ENCODE data around the gene ATP1A2.

The ATP1A2 gene

GRCh38 chr1:160158534-160158933, 43.0 kb downstream of the ATP1A2 start:
- H3K9ac ChIP-seq (ENCODE audit: low read depth in 1 of 2, low read length in 2 of 2), result no peak overlapping the region
- H3K27ac ChIP-seq (ENCODE audit: low read depth, low read length), result no peak overlapping the region
- H3K9me3 ChIP-seq (ENCODE audit: control insufficient read depth in 1 of 2, low read length in 2 of 2), result no peaks in the 10 kb centered on the region
- H3K4me3 ChIP-seq (ENCODE audit: low read depth in 1 of 2, low read length in 2 of 2), result no peak overlapping the region
- H3K27me3 ChIP-seq (ENCODE audit: control insufficient read depth in 1 of 2, insufficient read depth in 2 of 2, low read length in 2 of 2), result no peaks in the 10 kb centered on the region
- H3K36me3 ChIP-seq (ENCODE audit: control insufficient read depth in 1 of 2, insufficient read depth in 2 of 2, low read length in 2 of 2), result no peaks in the 10 kb centered on the region
- H3K4me1 ChIP-seq (ENCODE audit: control insufficient read depth in 1 of 2, insufficient read depth in 2 of 2, low read length in 2 of 2), result no peaks in the 10 kb centered on the region

GRCh38 chr1:160159846-160160245, 44.3 kb downstream of the ATP1A2 start:
- H3K9ac ChIP-seq (ENCODE audit: low read depth in 1 of 2, low read length in 2 of 2), result no peak overlapping the region
- no peak overlapping the region for H3K27ac ChIP-seq (ENCODE audit: low read depth, low read length)
- H3K4me1 ChIP-seq (ENCODE audit: control insufficient read depth in 1 of 2, insufficient read depth in 2 of 2, low read length in 2 of 2), result no peaks in the 10 kb centered on the region
- H3K27me3 ChIP-seq (ENCODE audit: control insufficient read depth in 1 of 2, insufficient read depth in 2 of 2, low read length in 2 of 2), result no peaks in the 10 kb centered on the region
- no peaks in the 10 kb centered on the region for H3K9me3 ChIP-seq (ENCODE audit: control insufficient read depth in 1 of 2, low read length in 2 of 2)
- H3K4me3 ChIP-seq (ENCODE audit: low read depth in 1 of 2, low read length in 2 of 2), result no peak overlapping the region
- no peaks in the 10 kb centered on the region for H3K36me3 ChIP-seq (ENCODE audit: control insufficient read depth in 1 of 2, insufficient read depth in 2 of 2, low read length in 2 of 2)

GRCh38 chr1:160161965-160162705, 46.6 kb downstream of the ATP1A2 start:
- Histone ChIP-seq H3K4me1 (ENCODE audit: control insufficient read depth in 1 of 2, insufficient read depth in 2 of 2, low read length in 2 of 2) (no peaks in the 10 kb centered on the region), H3K9ac (ENCODE audit: low read depth in 1 of 2, low read length in 2 of 2) (no peak overlapping the region), H3K4me3 (ENCODE audit: low read depth in 1 of 2, low read length in 2 of 2) (no peak overlapping the region), H3K27me3 (ENCODE audit: control insufficient read depth in 1 of 2, insufficient read depth in 2 of 2, low read length in 2 of 2) (peaks cover 0 to 5% of the 10 kb centered on the region in 2 donors), H3K9me3 (ENCODE audit: control insufficient read depth in 1 of 2, low read length in 2 of 2) (no peaks in the 10 kb centered on the region), H3K27ac (ENCODE audit: low read depth, low read length) (no peak overlapping the region), H3K36me3 (ENCODE audit: control insufficient read depth in 1 of 2, insufficient read depth in 2 of 2, low read length in 2 of 2) (no peaks in the 10 kb centered on the region)

GRCh38 chr1:160162931-160163330, 47.4 kb downstream of the ATP1A2 start:
- Histone ChIP-seq H3K9ac (ENCODE audit: low read depth in 1 of 2, low read length in 2 of 2) (no peak overlapping the region), H3K36me3 (ENCODE audit: control insufficient read depth in 1 of 2, insufficient read depth in 2 of 2, low read length in 2 of 2) (no peaks in the 10 kb centered on the region), H3K4me3 (ENCODE audit: low read depth in 1 of 2, low read length in 2 of 2) (no peak overlapping the region), H3K4me1 (ENCODE audit: control insufficient read depth in 1 of 2, insufficient read depth in 2 of 2, low read length in 2 of 2) (no peaks in the 10 kb centered on the region), H3K27me3 (ENCODE audit: control insufficient read depth in 1 of 2, insufficient read depth in 2 of 2, low read length in 2 of 2) (peaks cover 0 to 5% of the 10 kb centered on the region in 2 donors), H3K27ac (ENCODE audit: low read depth, low read length) (no peak overlapping the region), H3K9me3 (ENCODE audit: control insufficient read depth in 1 of 2, low read length in 2 of 2) (no peaks in the 10 kb centered on the region)

- Histone ChIP-seq H3K4me1 (ENCODE audit: control insufficient read depth in 1 of 2, insufficient read depth in 2 of 2, low read length in 2 of 2) (no peaks in the 10 kb centered on the region), H3K9me3 (ENCODE audit: control insufficient read depth in 1 of 2, low read length in 2 of 2) (no peaks in the 10 kb centered on the region), H3K9ac (ENCODE audit: low read depth in 1 of 2, low read length in 2 of 2) (no peak overlapping the region), H3K36me3 (ENCODE audit: control insufficient read depth in 1 of 2, insufficient read depth in 2 of 2, low read length in 2 of 2) (no peaks in the 10 kb centered on the region), H3K4me3 (ENCODE audit: low read depth in 1 of 2, low read length in 2 of 2) (no peak overlapping the region), H3K27ac (ENCODE audit: low read depth, low read length) (no peak overlapping the region), H3K27me3 (ENCODE audit: control insufficient read depth in 1 of 2, insufficient read depth in 2 of 2, low read length in 2 of 2) (peaks cover 0 to 5% of the 10 kb centered on the region in 2 donors)
Observed at GRCh38 chr1:160163615-160164014, 48.1 kb downstream of the ATP1A2 start.

- no peaks in the 10 kb centered on the region for H3K4me1 ChIP-seq (ENCODE audit: control insufficient read depth in 1 of 2, insufficient read depth in 2 of 2, low read length in 2 of 2)
- no peaks in the 10 kb centered on the region for H3K9me3 ChIP-seq (ENCODE audit: control insufficient read depth in 1 of 2, low read length in 2 of 2)
- H3K36me3 ChIP-seq (ENCODE audit: control insufficient read depth in 1 of 2, insufficient read depth in 2 of 2, low read length in 2 of 2), result no peaks in the 10 kb centered on the region
- no peak overlapping the region for H3K9ac ChIP-seq (ENCODE audit: low read depth in 1 of 2, low read length in 2 of 2)
- H3K27ac ChIP-seq (ENCODE audit: low read depth, low read length), result no peak overlapping the region
- no peak overlapping the region for H3K4me3 ChIP-seq (ENCODE audit: low read depth in 1 of 2, low read length in 2 of 2)
- H3K27me3 ChIP-seq (ENCODE audit: control insufficient read depth in 1 of 2, insufficient read depth in 2 of 2, low read length in 2 of 2), result peaks cover 0 to 5% of the 10 kb centered on the region in 2 donors
Observed at GRCh38 chr1:160164121-160164520, 48.6 kb downstream of the ATP1A2 start.

- Histone ChIP-seq H3K4me1 (ENCODE audit: control insufficient read depth in 1 of 2, insufficient read depth in 2 of 2, low read length in 2 of 2) (no peaks in the 10 kb centered on the region), H3K4me3 (ENCODE audit: low read depth in 1 of 2, low read length in 2 of 2) (no peak overlapping the region), H3K9ac (ENCODE audit: low read depth in 1 of 2, low read length in 2 of 2) (no peak overlapping the region), H3K27ac (ENCODE audit: low read depth, low read length) (no peak overlapping the region), H3K9me3 (ENCODE audit: control insufficient read depth in 1 of 2, low read length in 2 of 2) (no peaks in the 10 kb centered on the region), H3K27me3 (ENCODE audit: control insufficient read depth in 1 of 2, insufficient read depth in 2 of 2, low read length in 2 of 2) (peaks cover 0 to 5% of the 10 kb centered on the region in 2 donors), H3K36me3 (ENCODE audit: control insufficient read depth in 1 of 2, insufficient read depth in 2 of 2, low read length in 2 of 2) (no peaks in the 10 kb centered on the region)
Observed at GRCh38 chr1:160166166-160166868, 50.8 kb downstream of the ATP1A2 start.

- Histone ChIP-seq H3K36me3 (ENCODE audit: control insufficient read depth in 1 of 2, insufficient read depth in 2 of 2, low read length in 2 of 2) (no peaks in the 10 kb centered on the region), H3K4me3 (ENCODE audit: low read depth in 1 of 2, low read length in 2 of 2) (no peak overlapping the region), H3K27me3 (ENCODE audit: control insufficient read depth in 1 of 2, insufficient read depth in 2 of 2, low read length in 2 of 2) (peaks cover 0 to 5% of the 10 kb centered on the region in 2 donors), H3K9me3 (ENCODE audit: control insufficient read depth in 1 of 2, low read length in 2 of 2) (no peaks in the 10 kb centered on the region), H3K4me1 (ENCODE audit: control insufficient read depth in 1 of 2, insufficient read depth in 2 of 2, low read length in 2 of 2) (no peaks in the 10 kb centered on the region), H3K9ac (ENCODE audit: low read depth in 1 of 2, low read length in 2 of 2) (no peak overlapping the region), H3K27ac (ENCODE audit: low read depth, low read length) (no peak overlapping the region)
Observed at GRCh38 chr1:160167056-160167455, 51.5 kb downstream of the ATP1A2 start.

GRCh38 chr1:160167580-160167979, 52.0 kb downstream of the ATP1A2 start:
- Histone ChIP-seq H3K36me3 (ENCODE audit: control insufficient read depth in 1 of 2, insufficient read depth in 2 of 2, low read length in 2 of 2) (no peaks in the 10 kb centered on the region), H3K9ac (ENCODE audit: low read depth in 1 of 2, low read length in 2 of 2) (no peak overlapping the region), H3K4me3 (ENCODE audit: low read depth in 1 of 2, low read length in 2 of 2) (no peak overlapping the region), H3K27ac (ENCODE audit: low read depth, low read length) (no peak overlapping the region), H3K27me3 (ENCODE audit: control insufficient read depth in 1 of 2, insufficient read depth in 2 of 2, low read length in 2 of 2) (peaks cover 0 to 5% of the 10 kb centered on the region in 2 donors), H3K9me3 (ENCODE audit: control insufficient read depth in 1 of 2, low read length in 2 of 2) (no peaks in the 10 kb centered on the region), H3K4me1 (ENCODE audit: control insufficient read depth in 1 of 2, insufficient read depth in 2 of 2, low read length in 2 of 2) (no peaks in the 10 kb centered on the region)

- H3K9me3 ChIP-seq (ENCODE audit: control insufficient read depth in 1 of 2, low read length in 2 of 2), result no peaks in the 10 kb centered on the region
- no peaks in the 10 kb centered on the region for H3K36me3 ChIP-seq (ENCODE audit: control insufficient read depth in 1 of 2, insufficient read depth in 2 of 2, low read length in 2 of 2)
- H3K27ac ChIP-seq (ENCODE audit: low read depth, low read length), result no peak overlapping the region
- peaks cover 0 to 5% of the 10 kb centered on the region in 2 donors for H3K27me3 ChIP-seq (ENCODE audit: control insufficient read depth in 1 of 2, insufficient read depth in 2 of 2, low read length in 2 of 2)
- H3K4me3 ChIP-seq (ENCODE audit: low read depth in 1 of 2, low read length in 2 of 2), result no peak overlapping the region
- H3K9ac ChIP-seq (ENCODE audit: low read depth in 1 of 2, low read length in 2 of 2), result no peak overlapping the region
- no peaks in the 10 kb centered on the region for H3K4me1 ChIP-seq (ENCODE audit: control insufficient read depth in 1 of 2, insufficient read depth in 2 of 2, low read length in 2 of 2)
Observed at GRCh38 chr1:160168016-160168415, 52.5 kb downstream of the ATP1A2 start.
